ENCODE results near the gene OVAAL. TPM values are rescaled to one million over a fixed set of nuclear protein-coding genes. Genes with fewer than 3 reads are reported as not detected.

Gene OVAAL
- total and polyA plus RNA-seq, 2 of the 8 experiments (the other 6 are each of a cell fraction or from before 2014, with no cell fraction given) = not detected

GRCh38 chr1:180588121-180588520, 29.4 kb downstream of the OVAAL start (continued):
- no peak for TF ChIP-seq ATF3 (IDR thresholded peaks at IDR 0.05; ENCODE audit: insufficient read depth, low read depth, low read length)
